Nephron (organoid): Measurements from ENCODE around the gene PHF19.

ENCODE experiments used
- H3K27ac Mint-ChIP-seq, 3 experiments: 2 replicates each; pipeline ENCODE4 v1.8.0; 2020; ENCODE audit warnings: mixed read lengths in 3 of 3, mild to moderate bottlenecking in 2 of 3, moderate library complexity in 1 of 3
- H3K27me3 Mint-ChIP-seq: 2 replicates; pipeline ENCODE4 v1.8.0; 2021; ENCODE audit warnings: low read depth, mild to moderate bottlenecking, moderate library complexity, mixed read lengths
- H3K36me3 Mint-ChIP-seq: 2 replicates; pipeline ENCODE4 v1.8.0; 2020; ENCODE audit warnings: low read depth, mixed read lengths
- H3K4me1 Mint-ChIP-seq: 2 replicates; pipeline ENCODE4 v1.8.0; 2020; ENCODE audit warnings: mixed read lengths
- H3K4me3 Mint-ChIP-seq, 3 experiments: 2 replicates each; pipeline ENCODE4 v1.8.0; 2020; ENCODE audit warnings: mild to moderate bottlenecking in 3 of 3, mixed read lengths in 3 of 3, moderate library complexity in 2 of 3
- H3K9me3 Mint-ChIP-seq: 2 replicates; pipeline ENCODE4 v1.8.0; 2020; ENCODE audit warnings: mixed read lengths
- CTCF ChIP-seq, 3 experiments: fragments of 200-600 bp; sonication (generic); IDR thresholded peaks; one replicate each; pipeline ENCODE4 v1.5.0; 2021; ENCODE audit warnings: antibody characterized with exemption in 3 of 3; ENCODE audit not compliant: unreplicated experiment in 3 of 3

Gene PHF19

GRCh38 chr9:120885457-120885856 lies 8.5 kb upstream of the PHF19 start:
- H3K4me3 Mint-ChIP-seq: no peak overlapping the region
- H3K27me3 Mint-ChIP-seq: peaks cover 7% of the 10 kb centered on the region
- peaks cover 15% of the 10 kb centered on the region for H3K4me1 Mint-ChIP-seq
- H3K36me3 Mint-ChIP-seq: no peaks in the 10 kb centered on the region
- no peak for TF ChIP-seq CTCF (IDR thresholded peaks at IDR 0.05; ENCODE audit: unreplicated experiment in 3 of 3)
- H3K9me3 Mint-ChIP-seq: no peaks in the 10 kb centered on the region
- peak overlapping the region; percentile 11 to 80 (median 63) for H3K27ac Mint-ChIP-seq

- H3K4me1 Mint-ChIP-seq: peaks cover 8% of the 10 kb centered on the region
- H3K9me3 Mint-ChIP-seq: no peaks in the 10 kb centered on the region
- H3K36me3 Mint-ChIP-seq: no peaks in the 10 kb centered on the region
- H3K27me3 Mint-ChIP-seq: peaks cover 22% of the 10 kb centered on the region
- H3K27ac Mint-ChIP-seq: no peak overlapping the region
- no peak overlapping the region for H3K4me3 Mint-ChIP-seq
- no peak for TF ChIP-seq CTCF (IDR thresholded peaks at IDR 0.05; ENCODE audit: unreplicated experiment in 3 of 3)
These were observed 6.6 kb upstream of the PHF19 start for GRCh38 chr9:120883608-120883996.

GRCh38 chr9:120882935-120883607 lies 6.1 kb upstream of the PHF19 start:
- no peak overlapping the region for H3K4me3 Mint-ChIP-seq

GRCh38 chr9:120879446-120879845 lies 2.5 kb upstream of the PHF19 start:
- H3K4me3 Mint-ChIP-seq: peak overlapping the region in 2 of 3 experiments; percentile 73 to 91
- H3K4me1 Mint-ChIP-seq: peaks cover 7% of the 10 kb centered on the region
- no peaks in the 10 kb centered on the region for H3K36me3 Mint-ChIP-seq
- peaks cover 29% of the 10 kb centered on the region for H3K27me3 Mint-ChIP-seq
- no peak for TF ChIP-seq CTCF (IDR thresholded peaks at IDR 0.05; ENCODE audit: unreplicated experiment in 3 of 3)
- no peaks in the 10 kb centered on the region for H3K9me3 Mint-ChIP-seq
- peak overlapping the region in 1 of 3 experiments; percentile 0 for H3K27ac Mint-ChIP-seq

More at GRCh38 chr9:120882935-120883607, 6.1 kb upstream of the PHF19 start:
- Mint-ChIP-seq H3K4me1 (peaks cover 8% of the 10 kb centered on the region), H3K36me3 (no peaks in the 10 kb centered on the region), H3K27me3 (peaks cover 26% of the 10 kb centered on the region), H3K27ac (no peak overlapping the region), H3K9me3 (no peaks in the 10 kb centered on the region)
- no peak for TF ChIP-seq CTCF (IDR thresholded peaks at IDR 0.05; ENCODE audit: unreplicated experiment in 3 of 3)

- Mint-ChIP-seq H3K9me3 (no peaks in the 10 kb centered on the region), H3K27me3 (peaks cover 26% of the 10 kb centered on the region), H3K36me3 (peaks cover 6% of the 10 kb centered on the region), H3K4me1 (peaks cover 12% of the 10 kb centered on the region), H3K27ac (peak overlapping the region in 2 of 3 experiments; percentile 6 to 62), H3K4me3 (peak overlapping the region; percentile 83 to 91 (median 89))
- TF ChIP-seq CTCF (IDR thresholded peaks at IDR 0.05; ENCODE audit: unreplicated experiment in 3 of 3): no peak
These were observed 1.5 kb upstream of the PHF19 start for GRCh38 chr9:120878188-120879130.
